ENCODE measurements around the gene RGS7. TPM values are rescaled to one million over a fixed set of nuclear protein-coding genes. Genes with fewer than 3 reads are reported as not detected.

Gene RGS7
- polyA plus RNA-seq, 1 donor (not counting 4 experiments of a cell fraction or from before 2014, with no cell fraction given): not detected

DNA sequence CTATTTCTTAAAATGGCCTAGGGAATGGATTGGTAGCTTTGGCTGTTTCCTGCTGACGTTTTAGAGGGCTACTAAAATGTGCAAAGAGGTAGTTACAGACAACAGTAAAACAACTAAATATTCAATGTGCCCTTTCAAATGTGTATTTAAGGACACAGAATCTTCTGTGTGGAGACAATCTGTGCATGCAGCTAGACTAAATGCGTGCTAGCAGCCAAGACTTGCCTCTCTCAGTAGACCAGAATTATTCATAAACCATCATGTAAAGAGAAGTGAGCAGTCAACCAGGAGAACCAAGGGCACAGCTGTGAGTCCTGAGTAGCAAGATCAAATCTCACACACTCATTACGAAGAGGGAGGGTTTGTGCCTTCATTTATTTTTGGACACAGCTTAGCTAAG lies 584.9 kb downstream of the RGS7 start:
- Histone ChIP-seq H3K27me3 (ENCODE audit: control insufficient read depth, extremely low read depth, insufficient read depth, low read length) (no peaks in the 10 kb centered on the region), H3K36me3 (ENCODE audit: control insufficient read depth in 2 of 2, extremely low read depth in 1 of 2, insufficient read depth in 2 of 2, low read length in 2 of 2) (no peaks in the 10 kb centered on the region), H3K9me1 (ENCODE audit: control insufficient read depth, extremely low read depth, insufficient read depth, low read length) (no peaks in the 10 kb centered on the region), H4K20me1 (ENCODE audit: control insufficient read depth, extremely low read depth, insufficient read depth, low read length) (no peaks in the 10 kb centered on the region), H3K9me3 (ENCODE audit: control insufficient read depth, low read depth, low read length) (no peaks in the 10 kb centered on the region), H3K4me3 (ENCODE audit: control insufficient read depth in 2 of 3, extremely low read depth in 1 of 3, insufficient read depth in 2 of 3, low read depth in 1 of 3, low read length in 3 of 3) (no peak overlapping the region), H3K9ac (ENCODE audit: control insufficient read depth, extremely low read depth, insufficient read depth, low read length) (no peak overlapping the region), H2AFZ (ENCODE audit: control insufficient read depth, low read length) (no peak overlapping the region), H3K79me2 (ENCODE audit: control insufficient read depth, insufficient read depth, low read length) (no peaks in the 10 kb centered on the region), H3K4me2 (ENCODE audit: control insufficient read depth, extremely low read depth, insufficient read depth, low read depth, low read length) (no peak overlapping the region), H3K27ac (ENCODE audit: control insufficient read depth, insufficient read depth, low read length) (no peak overlapping the region), H3K4me1 (ENCODE audit: control insufficient read depth, extremely low read depth, insufficient read depth, low read length) (no peaks in the 10 kb centered on the region)
- FAIRE-seq (no peak), DNase-seq (ENCODE audit: low read depth, low spot score) (no peak)
- TF ChIP-seq, protein P1, sequence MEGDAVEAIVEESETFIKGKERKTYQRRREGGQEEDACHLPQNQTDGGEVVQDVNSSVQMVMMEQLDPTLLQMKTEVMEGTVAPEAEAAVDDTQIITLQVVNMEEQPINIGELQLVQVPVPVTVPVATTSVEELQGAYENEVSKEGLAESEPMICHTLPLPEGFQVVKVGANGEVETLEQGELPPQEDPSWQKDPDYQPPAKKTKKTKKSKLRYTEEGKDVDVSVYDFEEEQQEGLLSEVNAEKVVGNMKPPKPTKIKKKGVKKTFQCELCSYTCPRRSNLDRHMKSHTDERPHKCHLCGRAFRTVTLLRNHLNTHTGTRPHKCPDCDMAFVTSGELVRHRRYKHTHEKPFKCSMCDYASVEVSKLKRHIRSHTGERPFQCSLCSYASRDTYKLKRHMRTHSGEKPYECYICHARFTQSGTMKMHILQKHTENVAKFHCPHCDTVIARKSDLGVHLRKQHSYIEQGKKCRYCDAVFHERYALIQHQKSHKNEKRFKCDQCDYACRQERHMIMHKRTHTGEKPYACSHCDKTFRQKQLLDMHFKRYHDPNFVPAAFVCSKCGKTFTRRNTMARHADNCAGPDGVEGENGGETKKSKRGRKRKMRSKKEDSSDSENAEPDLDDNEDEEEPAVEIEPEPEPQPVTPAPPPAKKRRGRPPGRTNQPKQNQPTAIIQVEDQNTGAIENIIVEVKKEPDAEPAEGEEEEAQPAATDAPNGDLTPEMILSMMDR (optimal IDR thresholded peaks at IDR 0.05 in 1 of 3, IDR thresholded peaks at IDR 0.05 in 1 of 3, conservative IDR thresholded peaks at IDR 0.05 in 1 of 3; ENCODE audit: extremely low read depth in 1 of 3, insufficient read depth in 2 of 3, low read length in 3 of 3): no peak
- no peak for TF ChIP-seq EZH2 (IDR thresholded peaks at IDR 0.05; ENCODE audit: low read length)
- dilution Hi-C loops (cut with MboI; ENCODE audit: extremely low pct_ligation_motif_present, low sequenced_read_pairs): no loop called here

DNA sequence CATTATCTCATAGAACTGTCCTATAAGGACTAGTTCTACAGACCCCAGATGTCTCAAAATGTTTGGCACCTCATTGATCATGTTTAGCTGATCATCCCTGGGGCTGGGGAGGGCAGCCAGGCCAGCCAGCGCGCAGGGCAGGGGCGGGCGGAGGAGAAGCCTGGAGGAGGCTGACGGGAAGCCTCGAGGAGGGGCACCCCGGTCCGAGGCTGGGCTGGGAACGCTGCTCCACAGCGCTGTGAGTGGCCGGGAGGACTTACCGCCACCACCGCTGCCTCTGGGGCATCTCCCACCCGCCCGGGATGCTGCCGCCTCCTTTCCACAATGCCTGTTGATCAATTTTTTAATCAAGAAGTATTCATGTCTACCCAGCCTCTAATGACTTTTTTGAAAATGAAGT lies 585.6 kb downstream of the RGS7 start:
- Histone ChIP-seq H3K9me3 (ENCODE audit: control insufficient read depth, low read depth, low read length) (no peaks in the 10 kb centered on the region), H3K4me2 (ENCODE audit: control insufficient read depth, extremely low read depth, insufficient read depth, low read depth, low read length) (no peak overlapping the region), H3K9me1 (ENCODE audit: control insufficient read depth, extremely low read depth, insufficient read depth, low read length) (no peaks in the 10 kb centered on the region), H3K9ac (ENCODE audit: control insufficient read depth, extremely low read depth, insufficient read depth, low read length) (no peak overlapping the region), H3K36me3 (ENCODE audit: control insufficient read depth in 2 of 2, extremely low read depth in 1 of 2, insufficient read depth in 2 of 2, low read length in 2 of 2) (no peaks in the 10 kb centered on the region), H3K27me3 (ENCODE audit: control insufficient read depth, extremely low read depth, insufficient read depth, low read length) (no peaks in the 10 kb centered on the region), H3K4me1 (ENCODE audit: control insufficient read depth, extremely low read depth, insufficient read depth, low read length) (no peaks in the 10 kb centered on the region), H2AFZ (ENCODE audit: control insufficient read depth, low read length) (no peak overlapping the region), H4K20me1 (ENCODE audit: control insufficient read depth, extremely low read depth, insufficient read depth, low read length) (no peaks in the 10 kb centered on the region), H3K79me2 (ENCODE audit: control insufficient read depth, insufficient read depth, low read length) (no peaks in the 10 kb centered on the region), H3K4me3 (ENCODE audit: control insufficient read depth in 2 of 3, extremely low read depth in 1 of 3, insufficient read depth in 2 of 3, low read depth in 1 of 3, low read length in 3 of 3) (no peak overlapping the region), H3K27ac (ENCODE audit: control insufficient read depth, insufficient read depth, low read length) (no peak overlapping the region)
- no peak for DNase-seq (ENCODE audit: low read depth, low spot score)
- TF ChIP-seq EZH2 (IDR thresholded peaks at IDR 0.05; ENCODE audit: low read length): no peak
- TF ChIP-seq, protein P1 (optimal IDR thresholded peaks at IDR 0.05 in 1 of 3, IDR thresholded peaks at IDR 0.05 in 1 of 3, conservative IDR thresholded peaks at IDR 0.05 in 1 of 3; ENCODE audit: extremely low read depth in 1 of 3, insufficient read depth in 2 of 3, low read length in 3 of 3): no peak
- dilution Hi-C loops (cut with MboI; ENCODE audit: extremely low pct_ligation_motif_present, low sequenced_read_pairs): no loop called here
- FAIRE-seq: no peak

All from keratinocyte (primary cell).